PC-9 (cell line): Measurements from ENCODE around the gene RPL35. TPM values are rescaled to one million over a fixed set of nuclear protein-coding genes. Genes with fewer than 3 reads are reported as not detected.

Source experiments
- BruUV-seq: library from RNA; stranded (reverse); fragments of 400-500 nt; replicated peaks from 2 replicates; lab custom pipeline; 2021; lab: Mats Ljungman, UMichigan
- CTCF ChIA-PET: fragments of 300-600 bp; sonication (Branson Sonifier 250); formaldehyde crosslinking; loops from one replicate; lab custom pipeline; 2022; ENCODE audit warnings: antibody characterized with exemption; lab: Charles Lee
- POLR2A ChIA-PET: fragments of 300-600 bp; sonication (Branson Sonifier 250); formaldehyde crosslinking; loops from one replicate; lab custom pipeline; 2022; ENCODE audit warnings: antibody characterized with exemption; ENCODE audit not compliant: unreplicated experiment; lab: Charles Lee
- DNase-seq, 2 experiments: peaks; one replicate each; pipeline versions ENCODE4 v3.0.0 to v3.0.0-alpha.2; 2015 to 2022; ENCODE audit warnings: mixed read lengths in 1 of 2
- H2AFZ ChIP-seq: fragments of 200-600 bp; sonication (generic); 2 replicates; pipeline ENCODE4 v1.8.1; 2017; ENCODE audit warnings: antibody characterized with exemption
- H3F3A ChIP-seq: fragments of 200-600 bp; sonication (generic); 2 replicates; pipeline ENCODE4 v1.8.1; 2017; ENCODE audit warnings: antibody characterized with exemption, mild to moderate bottlenecking, low read depth; ENCODE audit not compliant: insufficient read depth
- H3K27ac ChIP-seq: fragments of 200-600 bp; sonication (generic); 2 replicates; pipeline ENCODE4 v1.6.1; 2016; ENCODE audit warnings: mixed run types
- H3K27me3 ChIP-seq: fragments of 200-600 bp; sonication (generic); 2 replicates; pipeline ENCODE4 v1.6.1; 2016; ENCODE audit warnings: low read depth, mixed run types; ENCODE audit not compliant: insufficient read depth
- H3K36me3 ChIP-seq: fragments of 200-600 bp; sonication (generic); 2 replicates; pipeline ENCODE4 v1.6.1; 2016; ENCODE audit warnings: low read depth, mixed run types
- H3K4me1 ChIP-seq: fragments of 200-600 bp; sonication (generic); replicated peaks from 2 replicates; pipeline ENCODE4 v1.6.1; 2016; ENCODE audit warnings: mixed run types; ENCODE audit not compliant: insufficient read depth
- H3K4me2 ChIP-seq: fragments of 200-600 bp; sonication (generic); 2 replicates; pipeline ENCODE4 v1.6.1; 2017; ENCODE audit warnings: mixed run types
- H3K4me3 ChIP-seq: fragments of 200-600 bp; sonication (generic); 2 replicates; pipeline ENCODE4 v1.6.1; 2016; ENCODE audit warnings: mixed run types
- H3K79me2 ChIP-seq: fragments of 200-600 bp; sonication (generic); 2 replicates; pipeline ENCODE4 v1.6.1; 2017; ENCODE audit warnings: low read depth, mixed run types
- H3K9me2 ChIP-seq: fragments of 200-600 bp; sonication (generic); 2 replicates; pipeline ENCODE4 v1.8.1; 2017; ENCODE audit warnings: mild to moderate bottlenecking; ENCODE audit not compliant: insufficient read depth
- H3K9me3 ChIP-seq: fragments of 200-600 bp; sonication (generic); 2 replicates; pipeline ENCODE4 v1.8.1; 2016; ENCODE audit warnings: low read depth; ENCODE audit not compliant: insufficient read depth
- H4K20me1 ChIP-seq: fragments of 200-600 bp; sonication (generic); 2 replicates; pipeline ENCODE4 v1.8.1; 2017; ENCODE audit not compliant: insufficient read depth
- CTCF ChIP-seq: fragments of 200-600 bp; sonication (generic); conservative IDR thresholded peaks from 2 replicates; pipeline ENCODE4 v1.6.1; 2017; ENCODE audit warnings: mixed run types, antibody characterized with exemption, mild to moderate bottlenecking, moderate library complexity
- EZH2 ChIP-seq: fragments of 200-600 bp; sonication (generic); IDR thresholded peaks from 2 replicates; pipeline ENCODE4 v1.8.0; 2017; ENCODE audit warnings: antibody characterized with exemption, low read depth
- intact Hi-C: fragments of 100-400 bp; cut with micrococcal nuclease; formaldehyde crosslinking; loops from one replicate; pipeline ENCODE4 v1.10.0; 2022; ENCODE audit not compliant: unreplicated experiment
- total RNA-seq: library from RNA; stranded (reverse); gene quantifications from 2 replicates; pipeline ENCODE4 v1.2.3, GENCODE V29; 2021

The RPL35 gene
- total RNA-seq, 1 experiment from 2014 or later: 2,125 TPM

- no peak overlapping the region for H3K27ac ChIP-seq
- no peaks in the 10 kb centered on the region for H3K4me1 ChIP-seq
- H3K9me2 ChIP-seq: no peaks in the 10 kb centered on the region
- intact Hi-C loops: no loop called here
- CTCF ChIA-PET: no interaction called here
- no peaks in the 10 kb centered on the region for H3K9me3 ChIP-seq
- H3K36me3 ChIP-seq: no peaks in the 10 kb centered on the region; the same call in 1 of the 2 replicates
- no peaks in the 10 kb centered on the region for H4K20me1 ChIP-seq
- H2AFZ ChIP-seq: no peak overlapping the region
- no peak overlapping the region for H3K4me2 ChIP-seq
- no peaks in the 10 kb centered on the region for H3K79me2 ChIP-seq
- no peak overlapping the region for H3K4me3 ChIP-seq
- H3F3A ChIP-seq: 0 out of 2 replicates have a peak, but pooled peaks cover 3% of the 10 kb centered on the region
- no peak for DNase-seq
- BruUV-seq: no TSS peak
- POLR2A ChIA-PET: no interaction called here
- no peaks in the 10 kb centered on the region for H3K27me3 ChIP-seq
- TF ChIP-seq EZH2 (no peak), CTCF (no peak)
Measured at GRCh38 chr9:124885551-124885950, 23.8 kb upstream of the RPL35 start.

GRCh38 chr9:124884376-124884775 lies 22.6 kb upstream of the RPL35 start:
- H3K9me2 ChIP-seq: no peaks in the 10 kb centered on the region
- no peak overlapping the region for H2AFZ ChIP-seq
- TF ChIP-seq EZH2 (no peak), CTCF (no peak)
- no peak overlapping the region for H3K4me3 ChIP-seq
- no TSS peak for BruUV-seq
- no peak overlapping the region for H3K27ac ChIP-seq
- H3K27me3 ChIP-seq: no peaks in the 10 kb centered on the region
- no peaks in the 10 kb centered on the region for H4K20me1 ChIP-seq
- DNase-seq: no peak
- CTCF ChIA-PET: no interaction called here
- no peak overlapping the region for H3K4me2 ChIP-seq
- H3K4me1 ChIP-seq: no peaks in the 10 kb centered on the region
- no peaks in the 10 kb centered on the region; the same call in 1 of the 2 replicates for H3K36me3 ChIP-seq
- H3K9me3 ChIP-seq: no peaks in the 10 kb centered on the region
- H3K79me2 ChIP-seq: no peaks in the 10 kb centered on the region
- POLR2A ChIA-PET: no interaction called here
- H3F3A ChIP-seq: peaks cover 2% of the 10 kb centered on the region; the same call in 1 of the 2 replicates
- intact Hi-C loops: no loop called here

- TF ChIP-seq EZH2 (no peak), CTCF (no peak)
- H3K4me2 ChIP-seq: no peak overlapping the region
- ChIA-PET CTCF (no interaction called here), POLR2A (no interaction called here)
- no peak overlapping the region for H3K4me3 ChIP-seq
- BruUV-seq: no TSS peak
- no peaks in the 10 kb centered on the region for H3K27me3 ChIP-seq
- DNase-seq: no peak
- no peaks in the 10 kb centered on the region; the same call in 1 of the 2 replicates for H3K36me3 ChIP-seq
- H3K9me3 ChIP-seq: no peaks in the 10 kb centered on the region
- H3K4me1 ChIP-seq: no peaks in the 10 kb centered on the region
- no peaks in the 10 kb centered on the region for H3K79me2 ChIP-seq
- peaks cover 22% of the 10 kb centered on the region for H3F3A ChIP-seq
- H2AFZ ChIP-seq: no peak overlapping the region
- peaks cover under 1% of the 10 kb centered on the region; the same call in 1 of the 2 replicates for H4K20me1 ChIP-seq
- intact Hi-C loops: no loop called here
- no peaks in the 10 kb centered on the region for H3K9me2 ChIP-seq
- H3K27ac ChIP-seq: no peak overlapping the region
Measured at GRCh38 chr9:124882231-124882630, 20.5 kb upstream of the RPL35 start.
